Testis (tissue), 2 donors: ENCODE results near the gene MRPL20.

Source experiments
- POLR2A ChIP-seq: fragments of 450-650 bp; IDR thresholded peaks from one replicate; pipeline ENCODE4 v1.6.1; 2017; ENCODE audit warnings: antibody characterized with exemption, mild to moderate bottlenecking, moderate library complexity
- TF ChIP-seq, protein P1 (sequence below), 3 experiments: fragments of 450-650 bp in 2 of 3; fragments of 200-600 bp in 1 of 3; sonication (generic) in 1 of 3; IDR thresholded peaks; one replicate each; pipeline ENCODE4 v1.5.1; 2016 to 2019; ENCODE audit warnings: antibody characterized with exemption in 3 of 3, mild to moderate bottlenecking in 2 of 3, moderate library complexity in 1 of 3

GRCh38 chr1:1431845-1432273 is 24.8 kb upstream of the MRPL20 start:
- TF ChIP-seq POLR2A, result no peak
- TF ChIP-seq, protein P1, sequence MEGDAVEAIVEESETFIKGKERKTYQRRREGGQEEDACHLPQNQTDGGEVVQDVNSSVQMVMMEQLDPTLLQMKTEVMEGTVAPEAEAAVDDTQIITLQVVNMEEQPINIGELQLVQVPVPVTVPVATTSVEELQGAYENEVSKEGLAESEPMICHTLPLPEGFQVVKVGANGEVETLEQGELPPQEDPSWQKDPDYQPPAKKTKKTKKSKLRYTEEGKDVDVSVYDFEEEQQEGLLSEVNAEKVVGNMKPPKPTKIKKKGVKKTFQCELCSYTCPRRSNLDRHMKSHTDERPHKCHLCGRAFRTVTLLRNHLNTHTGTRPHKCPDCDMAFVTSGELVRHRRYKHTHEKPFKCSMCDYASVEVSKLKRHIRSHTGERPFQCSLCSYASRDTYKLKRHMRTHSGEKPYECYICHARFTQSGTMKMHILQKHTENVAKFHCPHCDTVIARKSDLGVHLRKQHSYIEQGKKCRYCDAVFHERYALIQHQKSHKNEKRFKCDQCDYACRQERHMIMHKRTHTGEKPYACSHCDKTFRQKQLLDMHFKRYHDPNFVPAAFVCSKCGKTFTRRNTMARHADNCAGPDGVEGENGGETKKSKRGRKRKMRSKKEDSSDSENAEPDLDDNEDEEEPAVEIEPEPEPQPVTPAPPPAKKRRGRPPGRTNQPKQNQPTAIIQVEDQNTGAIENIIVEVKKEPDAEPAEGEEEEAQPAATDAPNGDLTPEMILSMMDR (IDR thresholded peaks at IDR 0.05), result no peak
